Trophoblast cell (in vitro differentiated cells and primary cell): ENCODE measurements around the gene MEOX1.

ENCODE experiments used
- DNase-seq, 2 donors: peaks; one replicate each; pipeline ENCODE4 v3.0.0-alpha.2; 2016
- H2AFZ ChIP-seq: 2 replicates; pipeline ENCODE4 v1.6.1; 2013; ENCODE audit warnings: low read length, moderate library complexity, mild to moderate bottlenecking; ENCODE audit not compliant: insufficient read depth, poor library complexity
- H2AK5ac ChIP-seq: 2 replicates; pipeline ENCODE4 v1.6.1; 2013; ENCODE audit warnings: mild to moderate bottlenecking, low read length
- H2BK120ac ChIP-seq: 2 replicates; pipeline ENCODE4 v1.6.1; 2013; ENCODE audit warnings: low read length, mild to moderate bottlenecking, moderate library complexity; ENCODE audit not compliant: insufficient read depth, poor library complexity
- H2BK12ac ChIP-seq: 2 replicates; pipeline ENCODE4 v1.6.1; 2013; ENCODE audit warnings: mild to moderate bottlenecking, low read length, moderate library complexity
- H2BK5ac ChIP-seq: 2 replicates; pipeline ENCODE4 v1.6.1; 2013; ENCODE audit warnings: low read length, low read depth, moderate library complexity, mild to moderate bottlenecking; ENCODE audit not compliant: poor library complexity
- H3K14ac ChIP-seq: 2 replicates; pipeline ENCODE4 v1.6.1; 2013; ENCODE audit warnings: mild to moderate bottlenecking, low read length
- H3K18ac ChIP-seq: 2 replicates; pipeline ENCODE4 v1.6.1; 2013; ENCODE audit warnings: mild to moderate bottlenecking, low read length
- H3K23ac ChIP-seq: 2 replicates; pipeline ENCODE4 v1.6.1; 2013; ENCODE audit warnings: low read length
- H3K27ac ChIP-seq: 2 replicates; pipeline ENCODE4 v1.5.1; 2013; ENCODE audit warnings: low read depth, mild to moderate bottlenecking, inconsistent platforms, low read length, moderate library complexity
- H3K27me3 ChIP-seq: 2 replicates; pipeline ENCODE4 v1.6.1; 2013; ENCODE audit warnings: inconsistent platforms, mild to moderate bottlenecking, low read length, moderate library complexity; ENCODE audit not compliant: insufficient read depth
- H3K36me3 ChIP-seq, 2 experiments: 1 replicate in 1 of 2; 2 replicates in 1 of 2; pipeline ENCODE4 v1.6.1; 2013; ENCODE audit warnings: low read length in 2 of 2, mild to moderate bottlenecking in 2 of 2, moderate library complexity in 1 of 2; ENCODE audit not compliant: insufficient read depth in 2 of 2, control insufficient read depth in 1 of 2
- H3K4ac ChIP-seq: 2 replicates; pipeline ENCODE4 v1.6.1; 2013; ENCODE audit warnings: low read depth, mild to moderate bottlenecking, low read length, moderate library complexity
- H3K4me1 ChIP-seq, 2 experiments: 1 replicate in 1 of 2; 2 replicates in 1 of 2; pipeline ENCODE4 v1.6.1; 2013; ENCODE audit warnings: low read length in 2 of 2, mild to moderate bottlenecking in 2 of 2, moderate library complexity in 1 of 2; ENCODE audit not compliant: insufficient read depth in 2 of 2, control insufficient read depth in 1 of 2
- H3K4me2 ChIP-seq: 2 replicates; pipeline ENCODE4 v1.6.1; 2013; ENCODE audit warnings: inconsistent platforms, mild to moderate bottlenecking, low read length, moderate library complexity
- H3K4me3 ChIP-seq: 2 replicates; pipeline ENCODE4 v1.5.1; 2013; ENCODE audit warnings: mild to moderate bottlenecking, low read depth, low read length, inconsistent platforms
- H3K79me1 ChIP-seq: one replicate; pipeline ENCODE4 v1.6.1; 2013; ENCODE audit warnings: low read length
- H3K79me2 ChIP-seq: 2 replicates; pipeline ENCODE4 v1.6.1; 2013; ENCODE audit warnings: low read length, mild to moderate bottlenecking; ENCODE audit not compliant: control insufficient read depth, insufficient read depth, poor library complexity
- H3K9ac ChIP-seq: 2 replicates; pipeline ENCODE4 v1.6.1; 2013; ENCODE audit warnings: mild to moderate bottlenecking, low read length
- H3K9me3 ChIP-seq: 2 replicates; pipeline ENCODE4 v1.6.1; 2013; ENCODE audit warnings: low read depth, mild to moderate bottlenecking, control low read depth, inconsistent platforms, low read length; ENCODE audit not compliant: insufficient read depth
- H4K12ac ChIP-seq: 2 replicates; pipeline ENCODE4 v1.6.1; 2013; ENCODE audit warnings: low read depth, mild to moderate bottlenecking, low read length, moderate library complexity
- H4K8ac ChIP-seq: 2 replicates; pipeline ENCODE4 v1.6.1; 2013; ENCODE audit warnings: low read depth, mild to moderate bottlenecking, low read length, moderate library complexity
- H4K91ac ChIP-seq: one replicate; pipeline ENCODE4 v1.6.1; 2013; ENCODE audit warnings: low read depth, mild to moderate bottlenecking, low read length, moderate library complexity
- WGBS: extraction: QIAGEN DNeasy Blood & Tissue Kit; methylation state at CpG from one replicate; pipeline ENCODE4 v1.1.7; 2013; ENCODE audit warnings: missing lambda C conversion rate; ENCODE audit not compliant: insufficient read length, insufficient coverage; ENCODE audit errors: extremely low coverage; 5-methylcytosine and 5-hydroxymethylcytosine counted together

The MEOX1 gene

DNA sequence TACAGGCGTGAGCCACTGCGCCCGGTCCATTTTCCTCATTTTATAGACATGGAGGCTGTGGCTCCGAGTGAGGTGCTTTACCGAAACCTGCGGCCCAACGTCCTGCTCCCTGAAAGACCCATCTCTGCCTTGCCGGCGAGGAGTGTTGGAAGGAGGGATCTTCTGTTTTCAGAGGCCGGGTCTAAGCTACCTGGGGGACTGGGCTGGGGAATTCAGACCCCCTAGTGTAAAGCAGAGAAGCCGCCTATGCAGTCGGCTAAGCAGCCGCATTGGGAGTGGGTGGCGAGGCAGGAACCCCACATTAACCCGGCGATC is 16.3 kb downstream of the MEOX1 start:
- Histone ChIP-seq H3K79me2 (peaks cover 6% of the 10 kb centered on the region), H3K36me3 (peaks cover 0 to 1% of the 10 kb centered on the region in 2 experiments), H4K8ac (peak overlapping the region; percentile 83), H3K14ac (peak overlapping the region; percentile 53), H4K91ac (peak overlapping the region; percentile 86), H4K12ac (no peak overlapping the region), H2AK5ac (peak overlapping the region; percentile 95), H3K9me3 (peaks cover 1% of the 10 kb centered on the region), H3K4ac (no peak overlapping the region), H2BK5ac (peak overlapping the region; percentile 16), H2BK120ac (peak overlapping the region; percentile 87), H3K4me3 (no peak overlapping the region), H3K27ac (no peak overlapping the region), H2AFZ (no peak overlapping the region), H3K27me3 (no peaks in the 10 kb centered on the region), H3K23ac (no peak overlapping the region), H3K18ac (no peak overlapping the region), H3K79me1 (peaks cover 39% of the 10 kb centered on the region), H3K9ac (no peak overlapping the region), H3K4me2 (no peak overlapping the region), H3K4me1 (peaks cover 44 to 48% of the 10 kb centered on the region in 2 experiments), H2BK12ac (peak overlapping the region; percentile 91)
- no CpG with 5 or more reads among the region's 16 CpGs for WGBS
- no peak for DNase-seq

DNA sequence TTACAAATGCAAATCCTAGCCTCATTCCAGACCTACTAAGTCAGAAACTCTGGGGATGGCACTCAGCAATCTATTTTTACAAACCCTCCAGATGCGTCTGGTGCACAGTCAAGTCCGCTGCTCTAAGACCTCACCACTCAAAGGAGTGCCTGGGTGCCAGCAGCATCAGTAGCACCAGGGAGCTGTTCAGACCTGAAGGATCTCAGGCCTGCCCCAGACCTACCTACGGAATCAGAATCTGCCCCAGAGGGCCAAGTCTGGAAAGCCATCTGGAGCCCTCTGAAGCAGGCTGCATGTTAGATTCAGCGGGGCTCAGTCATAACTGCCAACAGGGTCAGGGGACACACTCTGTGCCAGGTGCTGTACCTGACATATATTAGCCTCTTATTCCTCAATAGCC is 17.6 kb downstream of the MEOX1 start:
- no peak overlapping the region for H2AFZ ChIP-seq
- H3K27me3 ChIP-seq = no peaks in the 10 kb centered on the region
- no peak overlapping the region for H2BK12ac ChIP-seq
- H3K18ac ChIP-seq = peak overlapping the region; percentile 10
- no CpG with 5 or more reads among the region's 4 CpGs for WGBS
- no peak overlapping the region for H4K91ac ChIP-seq
- peaks cover 6% of the 10 kb centered on the region for H3K79me2 ChIP-seq
- H3K4me1 ChIP-seq = peaks cover 35 to 39% of the 10 kb centered on the region in 2 experiments
- H3K23ac ChIP-seq = no peak overlapping the region
- no peak overlapping the region for H2BK5ac ChIP-seq
- H3K14ac ChIP-seq = no peak overlapping the region
- DNase-seq = no peak
- H3K27ac ChIP-seq = no peak overlapping the region
- H3K4ac ChIP-seq = no peak overlapping the region
- peak overlapping the region; percentile 23 for H2BK120ac ChIP-seq
- peaks cover 31% of the 10 kb centered on the region for H3K79me1 ChIP-seq
- H3K9ac ChIP-seq = no peak overlapping the region
- no peak overlapping the region for H3K4me2 ChIP-seq
- no peak overlapping the region for H4K12ac ChIP-seq
- H4K8ac ChIP-seq = peak overlapping the region; percentile 19
- peaks cover 0 to 1% of the 10 kb centered on the region in 2 experiments for H3K36me3 ChIP-seq
- H2AK5ac ChIP-seq = no peak overlapping the region
- peaks cover 1% of the 10 kb centered on the region for H3K9me3 ChIP-seq
- no peak overlapping the region for H3K4me3 ChIP-seq

DNA sequence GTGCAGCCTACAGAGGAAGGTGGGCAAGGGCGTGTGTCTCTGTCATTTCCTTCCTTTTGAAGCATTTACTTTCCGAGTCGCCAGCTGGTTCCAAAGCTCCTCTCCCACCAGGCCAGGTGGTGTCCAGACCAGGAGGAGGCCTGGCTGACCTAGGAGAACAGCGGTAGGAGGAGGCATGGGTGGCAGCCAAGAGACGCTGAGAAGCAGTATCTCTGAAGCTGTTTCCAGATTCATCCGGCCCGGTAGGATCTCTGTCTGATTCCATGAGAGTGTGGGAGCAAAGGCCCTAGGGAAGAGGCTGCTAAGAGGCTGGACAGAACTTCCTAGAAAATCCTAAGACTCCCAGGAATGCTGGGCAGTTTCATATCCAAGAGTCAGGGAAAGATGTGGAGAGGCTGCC is 20.3 kb downstream of the MEOX1 start:
- H2AFZ ChIP-seq = no peak overlapping the region
- no peaks in the 10 kb centered on the region for H3K27me3 ChIP-seq
- peak overlapping the region; percentile 11 for H2AK5ac ChIP-seq
- peak overlapping the region; percentile 52 for H3K14ac ChIP-seq
- H4K91ac ChIP-seq = peak overlapping the region; percentile 72
- peaks cover 25% of the 10 kb centered on the region in 2 experiments for H3K4me1 ChIP-seq
- no peak overlapping the region for H4K12ac ChIP-seq
- H2BK12ac ChIP-seq = peak overlapping the region; percentile 24
- peaks cover 1% of the 10 kb centered on the region for H3K9me3 ChIP-seq
- H3K4ac ChIP-seq = no peak overlapping the region
- H3K9ac ChIP-seq = no peak overlapping the region
- no peak for DNase-seq
- no peak overlapping the region for H3K23ac ChIP-seq
- H4K8ac ChIP-seq = peak overlapping the region; percentile 52
- no peak overlapping the region for H3K4me2 ChIP-seq
- H2BK5ac ChIP-seq = peak overlapping the region; percentile 22
- peaks cover 0 to 1% of the 10 kb centered on the region in 2 experiments for H3K36me3 ChIP-seq
- no CpG with 5 or more reads among the region's 7 CpGs for WGBS
- H3K79me2 ChIP-seq = peaks cover 6% of the 10 kb centered on the region
- peak overlapping the region; percentile 37 for H3K27ac ChIP-seq
- peak overlapping the region; percentile 2 for H3K18ac ChIP-seq
- peaks cover 23% of the 10 kb centered on the region for H3K79me1 ChIP-seq
- H2BK120ac ChIP-seq = peak overlapping the region; percentile 45
- H3K4me3 ChIP-seq = no peak overlapping the region

DNA sequence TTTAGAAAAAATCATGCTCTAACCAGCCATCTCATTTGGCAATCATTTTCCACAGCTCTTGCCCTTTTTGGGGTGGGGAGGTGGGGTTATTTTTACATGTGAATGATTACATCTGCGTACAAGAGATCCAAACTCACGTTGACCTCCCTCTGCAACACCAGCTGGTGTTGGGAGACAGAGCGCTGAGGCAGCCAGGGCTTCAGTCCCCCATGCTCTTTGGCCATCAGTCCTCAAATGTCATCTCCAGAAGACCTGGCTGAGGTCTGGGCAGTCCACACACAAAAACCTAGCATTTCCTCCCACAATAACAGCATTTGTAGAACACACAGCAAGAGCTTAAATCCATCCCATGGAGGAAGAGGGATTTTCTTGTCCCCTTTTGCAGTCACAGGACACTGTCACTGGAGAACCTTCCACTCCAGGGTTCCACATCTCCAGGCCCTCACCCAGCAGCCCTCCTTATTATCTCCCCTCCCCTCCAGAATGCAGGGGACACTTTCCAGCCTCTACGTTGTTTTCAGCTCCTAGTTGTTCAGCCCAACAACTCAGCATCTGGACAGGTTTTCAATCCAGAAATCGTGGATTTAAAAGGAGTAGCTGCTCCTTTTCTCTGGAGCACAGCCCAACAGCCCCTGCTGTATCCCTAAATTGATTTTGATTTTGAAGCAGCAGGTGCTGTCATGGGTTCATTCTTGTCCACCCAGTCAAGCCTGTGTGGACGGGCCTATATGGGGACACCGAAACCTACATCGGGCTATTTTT is 21.1 kb downstream of the MEOX1 start:
- Histone ChIP-seq H3K18ac (no peak overlapping the region), H3K9me3 (peaks cover 1% of the 10 kb centered on the region), H4K12ac (no peak overlapping the region), H3K27me3 (no peaks in the 10 kb centered on the region), H4K8ac (no peak overlapping the region), H2BK120ac (no peak overlapping the region), H2AFZ (no peak overlapping the region), H2BK5ac (no peak overlapping the region), H3K79me2 (peaks cover 3% of the 10 kb centered on the region), H3K4me1 (peaks cover 18 to 19% of the 10 kb centered on the region in 2 experiments), H3K14ac (peak overlapping the region; percentile 1), H3K36me3 (peaks cover 0 to 1% of the 10 kb centered on the region in 2 experiments), H3K4me2 (no peak overlapping the region), H4K91ac (peak overlapping the region; percentile 72), H3K27ac (no peak overlapping the region), H3K4ac (no peak overlapping the region), H3K4me3 (no peak overlapping the region), H2AK5ac (no peak overlapping the region), H3K23ac (no peak overlapping the region), H3K9ac (no peak overlapping the region), H2BK12ac (peak overlapping the region; percentile 55), H3K79me1 (peaks cover 16% of the 10 kb centered on the region)
- DNase-seq = no peak
- WGBS = no CpG with 5 or more reads among the region's 8 CpGs
